GM19438 (cell line): Measurements from ENCODE around the gene DHRS4L2.
A peak's percentile ranks its signal among the peaks of the same experiment; 100 is the strongest.
"Not testable (repeated sequence)": the region's sequence is repeated elsewhere in the genome, so short reads cannot be mapped to it uniquely, and the experiment has no call there.

Experiments used
- ATAC-seq: cut with Tn5 transposase; IDR thresholded peaks from one replicate; pipeline ENCODE4 v1.9.1; 2021; ENCODE audit warnings: low read depth; ENCODE audit not compliant: unreplicated experiment

Gene DHRS4L2

DNA sequence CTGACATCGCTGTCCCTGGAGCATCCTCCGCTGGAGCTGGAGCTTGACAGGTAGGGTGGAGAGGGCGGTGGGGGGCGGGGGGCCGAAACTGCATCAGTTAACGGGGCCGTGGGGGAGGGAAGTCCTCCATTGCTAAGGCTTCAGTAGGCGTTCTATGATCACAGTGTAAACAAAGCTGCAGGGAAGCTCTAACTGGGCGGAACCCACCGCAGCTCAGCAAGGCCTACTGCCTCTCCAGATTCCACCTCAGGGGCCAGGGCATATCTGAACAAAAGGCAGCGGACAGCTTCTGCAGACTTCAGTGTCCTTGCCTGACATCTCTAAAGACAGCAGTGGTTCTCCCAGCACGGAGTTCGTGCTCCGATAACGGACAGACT is 18.5 kb upstream of the DHRS4L2 start:
- ATAC-seq = not testable (repeated sequence)

DNA sequence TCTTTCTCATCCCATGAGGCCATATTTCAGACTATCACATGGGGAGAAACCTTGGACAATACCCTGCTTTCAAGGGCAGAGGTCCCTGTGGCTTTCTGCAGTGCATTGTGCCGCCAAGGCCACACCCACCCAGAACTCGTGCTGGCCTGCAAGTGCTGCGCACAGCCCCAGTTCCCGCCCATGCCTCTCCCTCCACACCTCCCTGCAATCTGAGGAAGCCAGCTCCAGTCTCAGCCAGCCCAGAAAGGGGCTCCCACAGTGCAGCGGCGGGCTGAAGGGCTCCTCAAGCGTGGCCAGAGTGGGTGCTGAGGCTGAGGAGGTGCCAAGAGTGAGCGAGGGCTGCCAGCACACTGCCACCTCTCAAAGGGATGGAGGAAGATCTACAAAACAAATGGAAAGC is 15.6 kb upstream of the DHRS4L2 start:
- ATAC-seq = not testable (repeated sequence)

DNA sequence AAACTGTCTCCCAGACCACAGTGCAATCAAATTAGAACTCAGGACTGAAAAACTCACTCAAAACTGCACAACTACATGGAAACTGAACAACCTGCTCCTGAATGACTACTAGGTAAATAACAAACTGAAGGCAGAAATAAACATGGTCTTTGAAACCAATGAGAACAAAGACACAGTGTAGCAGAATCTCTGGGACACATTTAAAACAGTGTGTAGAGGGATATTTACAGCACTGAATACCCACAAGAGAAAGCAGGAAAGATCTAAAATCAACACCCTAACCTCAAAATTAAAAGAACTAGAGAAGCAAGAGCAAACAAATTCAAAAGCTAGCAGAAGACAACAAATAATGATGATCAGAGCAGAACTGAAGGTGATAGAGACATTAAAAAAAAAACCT is 14.7 kb upstream of the DHRS4L2 start:
- ATAC-seq = not testable (repeated sequence)

DNA sequence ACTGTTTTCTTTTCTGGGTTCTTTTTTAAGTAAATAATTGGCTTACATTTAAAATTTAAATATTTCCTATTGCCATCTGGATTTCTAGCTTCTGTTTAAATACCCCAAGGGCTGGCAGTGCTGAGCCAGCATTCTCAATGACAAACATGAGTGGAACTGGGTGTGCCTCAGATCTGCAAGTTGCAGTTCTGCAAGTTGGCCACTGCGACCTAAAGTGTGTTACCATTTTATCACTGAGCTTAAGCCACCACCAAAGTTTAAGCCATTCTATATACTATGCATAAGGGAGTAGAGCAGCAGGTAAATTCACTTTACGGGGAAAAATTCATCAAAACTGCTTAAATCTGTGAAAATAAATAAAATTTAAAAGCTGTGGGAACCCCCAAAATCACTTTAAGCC is 11.5 kb upstream of the DHRS4L2 start:
- ATAC-seq = not testable (repeated sequence)

DNA sequence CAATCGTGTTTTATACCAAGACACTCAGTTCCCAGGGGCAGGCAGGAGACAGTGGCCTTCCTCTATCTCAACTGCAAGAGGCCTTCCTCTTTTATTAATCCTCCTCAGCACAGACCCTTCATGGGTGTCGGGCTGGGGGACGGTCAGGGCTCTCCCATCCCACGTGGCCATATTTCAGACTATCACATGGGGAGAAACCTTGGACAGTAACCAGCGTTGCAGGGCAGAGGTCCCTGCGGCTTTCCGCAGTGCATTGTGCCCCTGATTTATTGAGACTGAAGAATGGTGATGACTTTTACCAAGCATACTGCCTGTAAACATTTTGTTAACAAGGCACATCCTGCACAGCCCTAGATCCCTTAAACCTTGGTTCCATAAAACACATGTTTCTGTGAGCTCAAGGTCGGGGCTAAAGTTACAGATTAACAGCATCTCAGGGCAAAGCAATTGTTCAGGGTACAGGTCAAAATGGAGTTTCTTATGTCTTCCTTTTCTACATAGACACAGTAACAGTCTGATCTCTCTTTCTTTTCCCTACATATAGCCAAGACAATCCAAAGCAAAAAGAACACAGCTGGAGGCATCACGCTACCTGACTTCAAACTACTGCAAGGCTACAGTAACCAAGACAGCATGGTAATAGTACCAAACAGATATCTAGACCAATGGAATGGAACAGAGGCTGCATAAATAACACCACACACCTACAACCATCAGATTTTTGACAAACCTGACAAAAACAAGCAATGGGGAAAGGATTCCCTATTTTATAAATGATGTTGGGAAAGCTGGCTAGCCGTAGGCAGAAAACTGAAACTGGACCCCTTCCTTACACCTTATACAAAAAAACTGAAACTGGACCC is 6.5 kb upstream of the DHRS4L2 start:
- ATAC-seq = not testable (repeated sequence)

DNA sequence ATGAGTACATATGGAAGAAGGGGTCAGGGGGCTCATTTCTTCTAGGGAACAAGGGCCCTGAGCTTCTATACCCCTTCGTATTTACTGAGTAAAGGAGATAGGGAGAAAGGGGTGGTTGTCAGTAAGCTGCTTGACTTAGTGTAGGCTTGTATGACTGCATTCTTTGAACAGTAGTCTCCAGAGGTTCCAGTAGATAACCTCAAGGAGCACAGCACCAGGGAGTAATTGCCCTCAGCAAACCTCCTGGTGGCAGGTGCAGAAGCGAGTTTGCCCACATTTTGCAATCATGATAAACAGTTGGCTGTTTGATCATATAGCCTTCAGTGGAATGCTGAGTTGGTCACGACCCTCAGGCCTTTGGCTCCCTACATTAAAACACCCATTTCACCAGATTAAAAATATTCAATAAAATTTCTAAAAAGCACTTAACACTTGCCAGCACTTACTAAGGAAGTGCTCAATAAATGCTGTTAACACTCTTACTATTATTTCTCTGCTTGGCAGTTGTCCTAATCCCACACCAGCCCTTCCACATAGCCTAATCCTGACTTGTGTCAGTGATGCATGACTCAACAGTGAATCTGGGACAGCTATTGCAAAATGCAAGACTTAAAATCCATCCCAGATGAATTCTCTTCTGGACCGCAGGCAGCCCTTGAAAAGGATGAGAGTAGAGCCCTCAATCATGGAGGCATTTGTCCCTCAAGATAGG is 3.7 kb upstream of the DHRS4L2 start:
- ATAC-seq = no peak

DNA sequence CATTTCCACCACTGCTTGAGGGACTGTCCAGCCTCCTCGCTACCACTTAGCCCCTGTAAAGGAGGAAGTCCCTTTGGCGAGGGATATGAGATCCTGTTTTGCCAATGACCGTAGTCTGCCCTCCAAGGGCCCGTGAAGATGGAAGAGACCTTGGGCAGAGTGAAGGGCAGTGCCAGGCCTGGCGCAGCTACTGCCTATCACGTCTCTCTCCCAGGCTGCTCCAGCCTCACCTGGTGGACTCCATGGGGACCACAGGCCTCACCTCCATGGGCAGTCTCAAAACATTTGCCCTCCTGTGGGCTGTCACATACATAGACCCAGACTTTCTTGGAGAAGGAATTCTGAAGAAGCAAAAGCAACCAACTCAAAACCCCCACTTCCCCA is 514 bp upstream of the DHRS4L2 start:
- peak; percentile 11 for ATAC-seq

DNA sequence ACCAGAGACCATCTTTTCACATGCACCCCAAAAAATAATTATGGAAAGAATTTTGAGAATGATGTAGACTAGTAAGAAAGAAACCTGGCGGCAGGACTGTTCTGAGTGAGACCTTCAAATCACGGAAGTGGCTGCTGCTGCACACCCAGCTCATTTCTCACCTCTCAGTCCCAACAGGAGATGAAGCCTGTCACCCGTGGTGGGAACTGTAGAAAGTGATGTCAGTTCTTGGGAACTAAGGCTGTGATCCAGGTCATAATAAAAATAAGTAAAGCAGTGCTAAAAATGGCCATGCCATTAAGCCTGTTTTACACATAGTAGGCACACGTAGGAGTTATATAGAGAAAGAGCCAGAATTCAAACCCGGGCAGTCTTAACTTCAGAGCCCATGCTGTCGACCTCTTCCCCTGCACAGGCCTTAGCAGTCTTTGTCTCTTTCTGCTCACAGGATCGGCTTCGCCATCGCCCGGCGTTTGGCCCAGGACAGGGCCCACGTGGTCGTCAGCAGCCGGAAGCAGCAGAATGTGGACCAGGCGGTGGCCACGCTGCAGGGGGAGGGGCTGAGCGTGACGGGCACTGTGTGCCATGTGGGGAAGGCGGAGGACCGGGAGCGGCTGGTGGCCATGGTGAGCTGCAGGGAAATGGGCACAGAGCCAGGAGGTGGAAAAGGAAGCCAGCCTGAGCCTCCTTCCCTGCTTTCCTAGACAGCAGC is 1.2 kb downstream of the DHRS4L2 start:
- not testable (repeated sequence) for ATAC-seq

DNA sequence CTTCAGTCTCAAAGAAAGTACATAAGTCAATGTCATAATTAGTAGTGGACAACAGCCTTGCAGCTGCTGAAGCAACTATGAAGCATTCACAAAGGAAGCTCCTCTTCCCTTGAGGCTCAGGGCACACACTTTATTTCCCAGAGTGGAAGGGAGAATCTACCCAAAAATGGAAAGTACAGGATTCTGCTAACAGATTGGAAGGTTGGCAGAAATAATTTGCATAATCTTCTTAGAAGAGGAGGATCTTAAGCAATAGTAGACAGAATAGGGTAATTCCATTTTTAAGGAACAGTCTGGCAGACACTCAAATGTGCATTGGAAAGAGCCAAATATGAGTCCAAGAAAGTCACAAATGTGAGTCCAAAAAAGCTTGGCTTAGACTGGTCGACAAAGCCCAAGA is 2.2 kb downstream of the DHRS4L2 start:
- ATAC-seq = not testable (repeated sequence)

DNA sequence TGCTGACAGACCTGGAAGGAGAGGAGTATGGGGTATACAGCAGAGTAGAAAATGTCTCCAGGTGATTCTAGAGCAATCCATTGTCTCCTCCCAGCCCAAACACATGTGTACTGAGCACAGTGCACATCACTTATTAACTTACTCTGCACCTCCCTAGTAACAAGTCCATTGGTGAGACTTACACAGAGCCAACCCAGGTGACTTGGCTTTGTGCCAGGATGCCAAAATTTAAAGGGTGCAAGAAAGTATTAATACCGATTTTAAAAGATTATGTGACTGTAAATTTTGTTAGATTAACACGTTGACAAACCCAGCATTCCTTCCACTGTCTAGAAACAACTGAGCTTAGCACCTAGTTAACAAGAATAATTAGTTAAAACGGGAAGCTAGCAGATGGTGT is 4.3 kb downstream of the DHRS4L2 start:
- not testable (repeated sequence) for ATAC-seq

DNA sequence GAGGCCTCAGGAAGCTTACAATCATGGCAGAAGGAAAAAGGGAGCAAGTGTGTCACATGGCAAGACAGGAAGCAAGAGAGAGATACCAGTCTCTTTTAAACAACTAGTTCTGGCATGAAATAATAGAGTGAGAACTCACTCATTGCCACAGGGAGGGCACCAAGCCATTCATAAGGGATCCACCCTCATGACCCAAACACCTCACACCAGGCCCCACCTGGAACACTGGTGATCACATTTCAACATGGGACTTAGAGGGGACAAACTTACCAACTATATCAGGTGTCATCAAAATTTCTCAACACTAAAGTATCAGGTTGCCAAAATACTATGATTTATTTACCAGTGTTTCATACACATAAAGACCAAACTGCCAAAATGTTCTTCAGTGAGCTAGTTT is 7.3 kb downstream of the DHRS4L2 start:
- ATAC-seq = not testable (repeated sequence)

DNA sequence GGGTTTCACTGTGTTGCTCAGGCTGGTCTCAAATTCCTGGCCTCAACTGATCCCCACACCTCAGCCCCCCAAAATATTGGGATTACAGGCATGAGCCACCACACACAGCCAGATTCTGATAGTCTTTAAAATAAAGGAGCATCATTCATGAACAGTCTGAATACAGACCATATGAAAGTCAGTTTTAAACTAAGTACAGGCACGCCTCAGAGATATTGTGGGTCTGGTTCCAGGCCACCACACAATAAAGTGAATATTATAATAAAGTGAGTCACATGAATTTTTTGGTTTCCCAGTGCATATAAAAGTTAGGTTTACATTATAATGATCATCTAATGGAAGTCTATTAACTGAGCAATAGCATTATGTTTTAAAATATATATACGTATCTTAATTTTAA is 8.1 kb downstream of the DHRS4L2 start:
- not testable (repeated sequence) for ATAC-seq

DNA sequence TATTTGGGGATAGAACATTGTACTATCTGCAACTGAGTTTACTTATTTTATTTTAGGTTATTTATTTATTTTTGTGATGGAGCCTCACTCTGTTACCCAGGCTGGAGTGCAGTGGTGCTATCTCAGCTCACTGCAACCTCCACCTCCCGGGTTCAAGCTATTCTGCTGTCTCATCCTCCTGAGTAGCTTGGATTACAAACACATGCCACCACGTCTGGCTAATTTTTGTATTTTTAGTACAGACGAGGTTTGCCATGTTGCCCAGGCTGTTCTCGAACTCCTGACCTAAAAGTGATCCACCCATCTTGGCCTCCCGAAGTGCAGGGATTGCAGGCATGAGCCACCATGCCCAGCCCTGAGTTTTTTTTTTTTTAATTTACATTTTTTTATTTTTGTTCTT is 10.9 kb downstream of the DHRS4L2 start:
- not testable (repeated sequence) for ATAC-seq

DNA sequence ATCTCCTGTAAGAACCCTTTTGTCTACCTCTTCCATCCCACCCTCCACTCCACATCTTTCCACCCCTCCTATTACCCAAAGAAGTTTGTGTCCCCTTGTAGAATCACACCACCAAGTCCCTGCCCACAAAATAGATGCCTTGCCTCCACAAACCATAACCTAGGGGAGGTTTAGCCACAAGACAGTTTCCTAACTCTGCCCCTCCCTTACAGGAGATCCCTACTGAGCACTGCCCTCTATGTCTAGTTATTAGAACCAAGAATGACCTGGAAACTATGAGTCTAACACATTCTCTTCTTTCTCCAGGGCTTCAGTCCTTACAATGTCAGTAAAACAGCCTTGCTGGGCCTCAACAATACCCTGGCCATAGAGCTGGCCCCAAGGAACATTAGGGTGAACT is 12.3 kb downstream of the DHRS4L2 start:
- ATAC-seq = not testable (repeated sequence)

DNA sequence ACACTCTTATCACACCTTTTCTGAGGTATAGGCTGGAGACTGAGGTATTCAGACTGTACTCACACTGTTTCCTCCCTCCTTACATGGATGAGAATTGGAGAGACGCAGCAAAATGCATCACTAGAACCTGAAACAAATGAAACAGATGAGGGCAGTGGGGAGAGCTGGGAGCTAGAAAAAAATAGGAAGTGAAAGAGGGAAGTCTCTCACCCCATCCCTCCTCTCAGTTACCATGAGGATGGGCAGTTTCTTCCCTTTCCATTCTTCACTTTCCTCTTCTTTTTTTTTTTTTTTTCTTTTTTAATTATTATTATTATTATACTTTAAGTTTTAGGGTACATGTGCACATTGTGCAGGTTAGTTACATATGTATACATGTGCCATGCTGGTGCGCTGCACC is 12.9 kb downstream of the DHRS4L2 start:
- ATAC-seq = not testable (repeated sequence)

DNA sequence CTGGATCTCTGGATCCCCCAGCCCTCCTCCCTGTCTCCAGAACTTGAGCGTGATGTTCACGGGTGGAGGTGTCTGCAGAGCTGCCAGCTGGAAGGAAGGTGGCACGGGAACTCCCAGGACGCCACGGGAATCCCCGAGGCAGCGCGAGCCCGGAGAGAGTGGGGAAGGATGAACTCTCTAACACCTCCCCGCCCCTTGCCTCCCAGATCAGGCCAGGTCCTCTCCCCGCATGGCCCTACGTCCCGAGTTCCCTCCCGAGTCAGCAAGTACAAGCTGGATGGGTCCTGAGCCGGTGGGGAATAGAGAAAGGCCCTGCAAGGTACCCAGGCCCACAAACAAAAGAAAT is 17.7 kb downstream of the DHRS4L2 start:
- peak; percentile 16 for ATAC-seq

DNA sequence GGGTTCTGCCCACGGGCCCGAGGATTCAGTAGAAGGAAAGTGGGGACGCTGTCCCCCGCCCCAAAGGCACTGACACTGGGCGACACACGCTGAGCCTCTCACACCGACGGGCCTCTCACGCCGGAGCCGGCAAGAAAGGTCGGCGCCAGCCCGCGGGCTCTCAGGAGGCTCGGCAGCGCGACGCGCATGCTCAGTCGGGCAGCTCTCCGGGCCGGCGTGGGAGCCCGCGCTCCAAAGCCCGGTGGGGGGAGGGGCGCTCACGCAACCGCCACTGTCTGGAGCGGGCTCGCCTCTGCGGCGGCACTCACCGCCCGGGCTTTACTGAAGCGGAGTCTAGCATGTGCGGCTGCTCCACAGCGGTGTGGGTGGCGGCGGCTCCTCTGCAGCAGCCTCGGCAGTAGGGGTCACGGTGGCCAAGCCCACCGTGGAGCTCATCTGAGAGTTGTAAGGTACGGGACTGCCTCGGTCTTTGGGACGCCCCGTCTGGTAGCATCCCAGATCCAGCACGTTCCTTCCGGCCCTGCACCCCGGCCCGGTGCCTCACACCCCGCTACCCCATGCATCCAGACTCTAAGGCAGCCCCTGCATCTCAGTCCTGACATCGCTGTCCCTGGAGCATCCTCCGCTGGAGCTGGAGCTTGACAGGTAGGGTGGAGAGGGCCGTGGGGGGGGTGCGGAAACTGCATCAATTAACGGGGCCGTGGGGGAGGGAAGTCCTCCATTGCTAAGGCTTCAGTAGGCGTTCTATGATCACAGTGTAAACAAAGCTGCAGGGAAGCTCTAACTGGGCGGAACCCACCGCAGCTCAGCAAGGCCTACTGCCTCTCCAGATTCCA is 18.3 kb downstream of the DHRS4L2 start:
- ATAC-seq = peak; percentile 80

DNA sequence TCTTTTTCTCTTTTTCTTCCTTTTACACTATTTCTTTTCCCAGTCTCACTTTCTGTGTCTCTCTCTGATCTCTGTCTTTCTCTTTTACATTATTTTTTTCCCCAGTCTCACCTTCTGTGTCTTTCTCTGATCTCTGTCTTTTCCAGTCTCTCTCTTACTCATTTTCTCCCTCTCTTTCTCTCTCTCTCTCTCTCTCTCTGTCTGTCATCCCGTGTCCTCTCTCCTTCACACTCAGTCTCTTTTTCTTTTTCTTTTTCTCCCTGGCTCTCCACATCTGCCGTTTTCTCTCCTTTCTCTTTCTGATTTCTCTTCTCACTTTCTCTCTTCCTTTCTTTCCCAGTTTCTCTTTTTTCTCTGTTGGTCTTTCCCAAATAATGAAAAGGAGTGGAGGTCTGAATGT is 22.3 kb downstream of the DHRS4L2 start:
- ATAC-seq = no peak

DNA sequence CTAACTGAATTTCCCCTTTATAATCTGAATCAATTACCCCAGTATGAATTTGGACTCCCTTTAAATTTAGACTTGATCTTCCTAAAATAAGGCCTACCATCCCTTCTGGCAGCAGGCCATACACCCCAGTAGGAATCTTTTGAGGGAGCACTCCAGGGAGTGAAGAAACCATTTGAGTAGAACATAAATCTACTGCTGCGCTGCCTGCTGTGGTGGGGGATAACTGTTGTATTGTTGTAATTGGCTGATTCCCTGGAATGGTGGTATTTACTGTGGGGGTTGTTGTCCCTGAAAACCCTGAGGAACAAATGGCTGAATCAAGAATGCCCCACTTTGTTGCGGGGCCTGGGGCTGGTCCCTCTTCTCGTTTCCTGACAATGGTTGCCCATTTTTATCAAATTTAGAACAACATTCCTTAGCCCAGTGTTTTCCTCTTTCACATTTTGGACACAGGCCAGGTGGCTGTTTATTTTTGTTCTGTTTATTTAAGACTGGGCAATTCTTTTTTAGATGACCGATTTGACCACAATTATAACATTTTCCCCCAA is 24.1 kb downstream of the DHRS4L2 start:
- ATAC-seq = not testable (repeated sequence)
